KBM-7 (cell line): ENCODE data around the gene PARN.
"Not testable (repeated sequence)": the region's sequence is repeated elsewhere in the genome, so short reads cannot be mapped to it uniquely, and the experiment has no call there.

Experiments used
- DNase-seq: peaks from one replicate; pipeline ENCODE4 v3.0.0-alpha.2; 2015
- in situ Hi-C: fragments of 300-500 bp; cut with MboI; formaldehyde crosslinking; loops from 2 replicates; pipeline ENCODE4 v1.14.3; 2020; ENCODE audit warnings: low sequenced_read_pairs, low pct_unique_long_range_greater_than_20kb, mixed read lengths

Gene PARN

GRCh38 chr16:14544846-14545245, 85.2 kb downstream of the PARN start:
- DNase-seq, result not testable (repeated sequence)
- in situ Hi-C loops, result loop anchor here (25.0 kb wide), 1 partner anchor 258 kb away; no protein-coding TSS in a partner anchor

- DNase-seq, result no peak
- in situ Hi-C loops, result loop anchor here (25.0 kb wide), 1 partner anchor 252 kb away; no protein-coding TSS in a partner anchor
Observed at GRCh38 chr16:14539631-14540030, 90.4 kb downstream of the PARN start.

GRCh38 chr16:14539156-14539555, 90.9 kb downstream of the PARN start:
- DNase-seq, result no peak
- in situ Hi-C loops, result loop anchor here (25.0 kb wide), 1 partner anchor 252 kb away; no protein-coding TSS in a partner anchor

- in situ Hi-C loops, result loop anchor here (25.0 kb wide), 1 partner anchor 251 kb away; no protein-coding TSS in a partner anchor
- no peak for DNase-seq
Observed at GRCh38 chr16:14538604-14539003, 91.5 kb downstream of the PARN start.

GRCh38 chr16:14531613-14532012, 98.4 kb downstream of the PARN start:
- in situ Hi-C loops, result loop anchor here (25.0 kb wide), 1 partner anchor 244 kb away; no protein-coding TSS in a partner anchor
- no peak for DNase-seq

GRCh38 chr16:14531101-14531500, 99.0 kb downstream of the PARN start:
- in situ Hi-C loops, result loop anchor here (25.0 kb wide), 1 partner anchor 244 kb away; no protein-coding TSS in a partner anchor
- no peak for DNase-seq

- in situ Hi-C loops, result loop anchor here (25.0 kb wide), 1 partner anchor 243 kb away; no protein-coding TSS in a partner anchor
- no peak for DNase-seq
Observed at GRCh38 chr16:14530046-14530445, 100.0 kb downstream of the PARN start.

- in situ Hi-C loops, result loop anchor here (25.0 kb wide), 1 partner anchor 242 kb away; no protein-coding TSS in a partner anchor
Observed at GRCh38 chr16:14529010-14529669, 100.9 kb downstream of the PARN start.

GRCh38 chr16:14528306-14528705, 101.8 kb downstream of the PARN start:
- no peak for DNase-seq
- in situ Hi-C loops, result loop anchor here (25.0 kb wide), 1 partner anchor 241 kb away; no protein-coding TSS in a partner anchor

More at GRCh38 chr16:14529010-14529669, 100.9 kb downstream of the PARN start:
- peak; percentile 69 for DNase-seq

- peak; percentile 1 for DNase-seq
- in situ Hi-C loops, result loop anchor here (25.0 kb wide), 1 partner anchor 240 kb away; no protein-coding TSS in a partner anchor
Observed at GRCh38 chr16:14527411-14528044, 102.5 kb downstream of the PARN start.

GRCh38 chr16:14525596-14525995, 104.5 kb downstream of the PARN start:
- DNase-seq, result no peak
- in situ Hi-C loops, result loop anchor here (25.0 kb wide), 1 partner anchor 238 kb away; no protein-coding TSS in a partner anchor

GRCh38 chr16:14524979-14525378, 105.1 kb downstream of the PARN start:
- in situ Hi-C loops, result loop anchor here (25.0 kb wide), 1 partner anchor 238 kb away; no protein-coding TSS in a partner anchor
- no peak for DNase-seq

- DNase-seq, result no peak
- in situ Hi-C loops, result no loop called here
Observed at GRCh38 chr16:14523632-14524031, 106.4 kb downstream of the PARN start.

GRCh38 chr16:14522671-14523070, 107.4 kb downstream of the PARN start:
- in situ Hi-C loops, result no loop called here
- DNase-seq, result no peak

- in situ Hi-C loops, result no loop called here
- DNase-seq, result no peak
Observed at GRCh38 chr16:14520753-14521152, 109.3 kb downstream of the PARN start.

GRCh38 chr16:14514967-14515366, 115.1 kb downstream of the PARN start:
- in situ Hi-C loops, result no loop called here

GRCh38 chr16:14513389-14514107, 116.5 kb downstream of the PARN start:
- in situ Hi-C loops, result no loop called here

More at GRCh38 chr16:14514967-14515366, 115.1 kb downstream of the PARN start:
- no peak for DNase-seq

GRCh38 chr16:14511800-14512135, 118.3 kb downstream of the PARN start:
- DNase-seq, result no peak
- in situ Hi-C loops, result no loop called here

More at GRCh38 chr16:14513389-14514107, 116.5 kb downstream of the PARN start:
- no peak for DNase-seq
